MCF 10A (cell line): ENCODE results near the gene FAAH. TPM values are rescaled to one million over a fixed set of nuclear protein-coding genes. Genes with fewer than 3 reads are reported as not detected.

ENCODE experiments used
- total RNA-seq: library from RNA; stranded (reverse); gene quantifications from 2 replicates; pipeline ENCODE4 v1.2.3, GENCODE V29; 2022

FAAH gene
- total RNA-seq, 1 experiment from 2014 or later = 19.3 TPM

Other genes with a start within 250 kb of the FAAH start
- gene TSPAN1, start 219.2 kb upstream of the FAAH start, total RNA-seq = 22.7 and 41.7 TPM in 2 replicates
- gene P3R3URF, start 217.8 kb upstream of the FAAH start, total RNA-seq = not detected in 2 replicates
- gene POMGNT1, start 195.9 kb upstream of the FAAH start, total RNA-seq = 85.4 and 90.7 TPM in 2 replicates
- gene LURAP1, start 191.0 kb upstream of the FAAH start, total RNA-seq = 3.6 and 4.1 TPM in 2 replicates
- 4.5 and 5.0 TPM in 2 replicates for gene RAD54L, start 146.6 kb upstream of the FAAH start, total RNA-seq
- gene LRRC41, start 90.7 kb upstream of the FAAH start, total RNA-seq = 92.6 and 105 TPM in 2 replicates
- 299 and 318 TPM in 2 replicates for gene UQCRH, start 90.6 kb upstream of the FAAH start, total RNA-seq
- gene NSUN4, start 53.5 kb upstream of the FAAH start, total RNA-seq = 27.4 and 28.4 TPM in 2 replicates
- not detected in 2 replicates for gene DMBX1, start 95.5 kb downstream of the FAAH start, total RNA-seq
- gene KNCN, start 157.3 kb downstream of the FAAH start, total RNA-seq = not detected in 2 replicates
- 25.6 and 33.7 TPM in 2 replicates for gene MKNK1, start 210.0 kb downstream of the FAAH start, total RNA-seq
- gene MOB3C, start 222.5 kb downstream of the FAAH start, total RNA-seq = 5.8 and 5.9 TPM in 2 replicates